IPS DF 4.7 (cell line): ENCODE results near the gene ARHGDIG.
"Not testable (repeated sequence)": the region's sequence is repeated elsewhere in the genome, so short reads cannot be mapped to it uniquely, and the experiment has no call there.

Experiments used
- DNase-seq: peaks from one replicate; pipeline ENCODE4 v3.0.0-alpha.2; 2013; ENCODE audit warnings: low spot score; ENCODE audit errors: extremely low read depth

The ARHGDIG gene

GRCh38 chr16:263944-264343, 16.4 kb upstream of the ARHGDIG start:
- DNase-seq, result no peak

GRCh38 chr16:264440-264951, 15.9 kb upstream of the ARHGDIG start:
- no peak for DNase-seq

- no peak for DNase-seq
These were observed 15.3 kb upstream of the ARHGDIG start for GRCh38 chr16:265002-265529.

GRCh38 chr16:265711-266110, 14.7 kb upstream of the ARHGDIG start:
- DNase-seq, result no peak

GRCh38 chr16:266258-267164, 13.9 kb upstream of the ARHGDIG start:
- no peak for DNase-seq

- not testable (repeated sequence) for DNase-seq
These were observed 12.8 kb upstream of the ARHGDIG start for GRCh38 chr16:267562-267961.

- no peak for DNase-seq
These were observed 12.0 kb upstream of the ARHGDIG start for GRCh38 chr16:268141-269053.

GRCh38 chr16:269061-269796, 11.2 kb upstream of the ARHGDIG start:
- DNase-seq, result no peak

GRCh38 chr16:270381-271255, 9.8 kb upstream of the ARHGDIG start:
- no peak for DNase-seq

- no peak for DNase-seq
These were observed 7.5 kb upstream of the ARHGDIG start for GRCh38 chr16:272633-273546.

- no peak for DNase-seq
These were observed 6.6 kb upstream of the ARHGDIG start for GRCh38 chr16:273547-274421.

- DNase-seq, result no peak
These were observed 5.2 kb upstream of the ARHGDIG start for GRCh38 chr16:275041-275641.

GRCh38 chr16:275786-276232, 4.6 kb upstream of the ARHGDIG start, which contains the start of gene RGS11:
Gene RGS11, minus strand, starts transcription at chr16:275944. Its CDS starts 33 bp downstream, at chr16:275911.
- no peak for DNase-seq

- DNase-seq, result no peak
These were observed 3.8 kb upstream of the ARHGDIG start for GRCh38 chr16:276426-277077.

GRCh38 chr16:278863-279366, 1.5 kb upstream of the ARHGDIG start:
- DNase-seq, result no peak

- no peak for DNase-seq
These were observed 860 bp upstream of the ARHGDIG start for GRCh38 chr16:279531-279930.

GRCh38 chr16:280005-280460, 358 bp upstream of the ARHGDIG start:
- no peak for DNase-seq
